OCI-LY7 (cell line): ENCODE data around the gene DPYSL4.

Experiments used
- CTCF ChIP-seq: fragments of 200-600 bp; sonication (generic); conservative IDR thresholded peaks from 2 replicates; pipeline ENCODE4 v1.5.1; 2014; ENCODE audit warnings: mild to moderate bottlenecking, antibody characterized with exemption, low read length, moderate library complexity, mixed read lengths
- EZH2phosphoT487 ChIP-seq: fragments of 200-600 bp; sonication (generic); IDR thresholded peaks from 2 replicates; pipeline ENCODE4 v1.6.1; 2018; ENCODE audit warnings: low read depth, borderline replicate concordance, mild to moderate bottlenecking, mixed run types, antibody characterized with exemption, low read length, moderate library complexity, mixed read lengths

GRCh38 chr10:132225849-132226205 is 39.1 kb downstream of the DPYSL4 start:
- TF ChIP-seq CTCF: no peak
- TF ChIP-seq EZH2phosphoT487: no peak
